H1 (cell line): Measurements from ENCODE around the gene IL20RB. TPM values are rescaled to one million over a fixed set of nuclear protein-coding genes. Genes with fewer than 3 reads are reported as not detected.

Experiments used
- NRF1 ChIP-seq: IDR thresholded peaks from 2 replicates; pipeline ENCODE4 v1.6.1; 2011; ENCODE audit warnings: mild to moderate bottlenecking, low read depth, low read length, improper control_type of control experiment
- TAF1 ChIP-seq: IDR thresholded peaks from 2 replicates; pipeline ENCODE4 v1.6.1; 2011; ENCODE audit warnings: mild to moderate bottlenecking, low read depth, low read length
- polyA plus RNA-seq, 7 experiments: library from polyadenylated mRNA; depleted of rRNA in 3 of 7; stranded (reverse) in 5 of 7; unstranded in 2 of 7; fragments of >200 nt in 5 of 7; fragments of 200-250 nt in 2 of 7; gene quantifications; 1 replicate in 5 of 7; 2 replicates in 1 of 7; 4 replicates in 1 of 7; pipeline versions ENCODE4 v1.2.1 to v1.2.3, GENCODE V29; 2011 to 2013; ENCODE audit warnings: missing spikeins in 2 of 7, mixed read lengths in 2 of 7
- total RNA-seq: library from RNA; stranded (reverse); fragmentation: NEBNext Ultra II Directional; extraction: Animal tissue kit (Norgen Biotek cat#: 25700); gene quantifications from 2 replicates; pipeline ENCODE4 v1.2.1, GENCODE V29; 2021

Gene IL20RB
- total and polyA plus RNA-seq, 2 of the 8 experiments (the other 6 are each of a cell fraction or from before 2014, with no cell fraction given), result 1.6 to 1.8 TPM

DNA sequence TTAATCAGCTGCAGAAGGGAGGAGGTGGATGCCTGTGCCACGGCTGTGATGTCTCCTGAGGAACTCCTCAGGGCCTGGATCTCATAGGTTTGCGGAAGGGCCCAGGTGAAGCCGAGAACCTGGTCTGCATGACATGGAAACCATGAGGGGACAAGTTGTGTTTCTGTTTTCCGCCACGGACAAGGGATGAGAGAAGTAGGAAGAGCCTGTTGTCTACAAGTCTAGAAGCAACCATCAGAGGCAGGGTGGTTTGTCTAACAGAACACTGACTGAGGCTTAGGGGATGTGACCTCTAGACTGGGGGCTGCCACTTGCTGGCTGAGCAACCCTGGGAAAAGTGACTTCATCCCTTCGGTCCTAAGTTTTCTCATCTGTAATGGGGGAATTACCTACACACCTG, 52.4 kb downstream of the IL20RB start (continued):
- TF ChIP-seq NRF1 (no peak), TAF1 (no peak)
- TF ChIP-seq, all 59 proteins: peak for 0
